ENCODE results near the gene FBXL7. TPM values are rescaled to one million over a fixed set of nuclear protein-coding genes. Genes with fewer than 3 reads are reported as not detected.

Gene FBXL7
- total RNA-seq, 2 donors from 2014 or later, result 21.1 to 31.7 TPM

- TF ChIP-seq CTCF (IDR thresholded peaks at IDR 0.05), result no peak
- ATAC-seq (ENCODE audit: insufficient number of reproducible peaks, low FRiP score, low read depth) (no peak), DNase-seq (ENCODE audit: low spot score) (no peak)
Measured at GRCh38 chr5:15637345-15637744, 137.4 kb downstream of the FBXL7 start.

GRCh38 chr5:15637886-15638285, 137.9 kb downstream of the FBXL7 start:
- Histone ChIP-seq H3K9me3 (no peaks in the 10 kb centered on the region), H3K27me3 (replicated peaks; ENCODE audit: insufficient read depth) (no peaks in the 10 kb centered on the region), H3K27ac (no peak overlapping the region), H3K4me3 (no peak overlapping the region), H3K36me3 (no peaks in the 10 kb centered on the region), H3K4me1 (ENCODE audit: control insufficient read depth in 1 of 2, low read depth in 2 of 2) (peaks cover 6 to 38% of the 10 kb centered on the region in 2 donors)
- DNase-seq (ENCODE audit: low spot score), result no peak
- TF ChIP-seq CTCF (IDR thresholded peaks at IDR 0.05), result no peak
- no peak for ATAC-seq (ENCODE audit: insufficient number of reproducible peaks, low FRiP score, low read depth)

More at GRCh38 chr5:15637345-15637744, 137.4 kb downstream of the FBXL7 start:
- Histone ChIP-seq H3K4me1 (ENCODE audit: control insufficient read depth in 1 of 2, low read depth in 2 of 2) (peaks cover 6 to 38% of the 10 kb centered on the region in 2 donors), H3K4me3 (no peak overlapping the region), H3K9me3 (no peaks in the 10 kb centered on the region), H3K27ac (no peak overlapping the region), H3K36me3 (no peaks in the 10 kb centered on the region), H3K27me3 (replicated peaks; ENCODE audit: insufficient read depth) (no peaks in the 10 kb centered on the region)

- TF ChIP-seq CTCF (IDR thresholded peaks at IDR 0.05), result no peak
- Histone ChIP-seq H3K4me1 (ENCODE audit: control insufficient read depth in 1 of 2, low read depth in 2 of 2) (peaks cover 6 to 40% of the 10 kb centered on the region in 2 donors), H3K9me3 (no peaks in the 10 kb centered on the region), H3K4me3 (no peak overlapping the region), H3K27me3 (replicated peaks; ENCODE audit: insufficient read depth) (no peaks in the 10 kb centered on the region), H3K27ac (no peak overlapping the region), H3K36me3 (no peaks in the 10 kb centered on the region)
- DNase-seq (ENCODE audit: low spot score) (no peak), ATAC-seq (ENCODE audit: insufficient number of reproducible peaks, low FRiP score, low read depth) (no peak)
Measured at GRCh38 chr5:15638296-15638695, 138.3 kb downstream of the FBXL7 start.

- no peak for TF ChIP-seq CTCF (IDR thresholded peaks at IDR 0.05)
- Histone ChIP-seq H3K4me3 (no peak overlapping the region), H3K4me1 (ENCODE audit: control insufficient read depth in 1 of 2, low read depth in 2 of 2) (peaks cover 13 to 50% of the 10 kb centered on the region in 2 donors), H3K27ac (no peak overlapping the region), H3K27me3 (replicated peaks; ENCODE audit: insufficient read depth) (no peaks in the 10 kb centered on the region), H3K9me3 (no peaks in the 10 kb centered on the region), H3K36me3 (no peaks in the 10 kb centered on the region)
- DNase-seq (ENCODE audit: low spot score), result no peak
- no peak for ATAC-seq (ENCODE audit: insufficient number of reproducible peaks, low FRiP score, low read depth)
Measured at GRCh38 chr5:15639288-15639687, 139.3 kb downstream of the FBXL7 start.

- no peak for TF ChIP-seq CTCF (IDR thresholded peaks at IDR 0.05)
- Histone ChIP-seq H3K4me3 (no peak overlapping the region), H3K9me3 (no peaks in the 10 kb centered on the region), H3K4me1 (ENCODE audit: control insufficient read depth in 1 of 2, low read depth in 2 of 2) (peaks cover 18 to 51% of the 10 kb centered on the region in 2 donors), H3K27ac (no peak overlapping the region), H3K36me3 (no peaks in the 10 kb centered on the region), H3K27me3 (replicated peaks; ENCODE audit: insufficient read depth) (no peaks in the 10 kb centered on the region)
- DNase-seq (ENCODE audit: low spot score), result no peak
- no peak for ATAC-seq (ENCODE audit: insufficient number of reproducible peaks, low FRiP score, low read depth)
Measured at GRCh38 chr5:15640116-15640515, 140.1 kb downstream of the FBXL7 start.

All from thoracic aorta (tissue), 2 donors.